Stomach smooth muscle (tissue), 2 donors: ENCODE measurements around the gene PARP11.

Experiments used
- H3K27ac ChIP-seq: one replicate; pipeline ENCODE4 v1.7.0; 2013; ENCODE audit warnings: mild to moderate bottlenecking, low read length, inconsistent platforms
- H3K27me3 ChIP-seq, 2 donors: one replicate each; pipeline ENCODE4 v1.7.0; 2013; ENCODE audit warnings: low read length in 2 of 2; ENCODE audit not compliant: insufficient read depth in 2 of 2, control insufficient read depth in 1 of 2
- H3K36me3 ChIP-seq, 2 donors: one replicate each; pipeline ENCODE4 v1.7.0; 2013; ENCODE audit warnings: low read length in 2 of 2; ENCODE audit not compliant: control insufficient read depth in 2 of 2, insufficient read depth in 2 of 2
- H3K4me1 ChIP-seq: one replicate; pipeline ENCODE4 v1.7.0; 2013; ENCODE audit warnings: low read length; ENCODE audit not compliant: control insufficient read depth, insufficient read depth
- H3K4me3 ChIP-seq, 2 donors: one replicate each; pipeline ENCODE4 v1.7.0; 2013; ENCODE audit warnings: low read length in 2 of 2
- H3K9ac ChIP-seq, 2 donors: one replicate each; pipeline ENCODE4 v1.7.0; 2013; ENCODE audit warnings: low read length in 2 of 2, mild to moderate bottlenecking in 1 of 2
- H3K9me3 ChIP-seq, 2 donors: one replicate each; pipeline ENCODE4 v1.7.0; 2013; ENCODE audit warnings: low read length in 2 of 2; ENCODE audit not compliant: control insufficient read depth in 2 of 2
- donor health status: healthy.
- donor health status: Pancreatic carcinoma.

Gene PARP11

DNA sequence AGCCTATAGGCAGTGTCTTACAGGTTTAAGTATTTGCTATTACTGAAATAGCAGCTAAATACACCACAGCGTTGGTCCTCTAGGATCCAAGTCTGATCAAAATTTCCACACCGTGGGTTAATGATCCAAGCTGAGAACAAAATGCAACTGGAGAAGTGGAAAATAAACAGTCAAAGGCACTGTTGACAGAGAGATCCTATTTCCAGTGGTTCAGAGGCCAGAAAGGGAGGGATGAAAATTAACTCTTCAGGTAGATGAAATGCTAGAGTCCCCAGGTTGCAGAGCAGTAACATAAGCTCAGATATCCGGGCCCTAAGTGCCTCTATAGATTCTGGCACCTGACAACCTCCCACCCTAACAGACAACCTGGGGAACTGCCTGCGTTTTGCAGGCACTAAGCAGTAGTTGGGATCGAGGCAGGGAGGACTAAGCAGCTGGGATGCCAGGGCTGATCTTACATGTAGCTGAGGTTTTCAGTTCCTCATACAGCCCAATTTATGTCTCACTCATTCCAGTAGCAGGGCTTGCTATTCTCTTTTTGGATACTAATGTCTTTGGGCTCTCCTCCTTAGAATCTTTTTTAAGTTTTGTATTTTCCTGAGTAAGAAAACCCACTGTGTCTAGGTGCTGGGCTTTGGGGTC is 77.6 kb downstream of the PARP11 start:
- Histone ChIP-seq H3K27me3 (no peaks in the 10 kb centered on the region), H3K4me1 (no peaks in the 10 kb centered on the region), H3K9ac (no peak overlapping the region), H3K36me3 (no peaks in the 10 kb centered on the region), H3K9me3 (no peaks in the 10 kb centered on the region), H3K4me3 (no peak overlapping the region), H3K27ac (no peak overlapping the region)

DNA sequence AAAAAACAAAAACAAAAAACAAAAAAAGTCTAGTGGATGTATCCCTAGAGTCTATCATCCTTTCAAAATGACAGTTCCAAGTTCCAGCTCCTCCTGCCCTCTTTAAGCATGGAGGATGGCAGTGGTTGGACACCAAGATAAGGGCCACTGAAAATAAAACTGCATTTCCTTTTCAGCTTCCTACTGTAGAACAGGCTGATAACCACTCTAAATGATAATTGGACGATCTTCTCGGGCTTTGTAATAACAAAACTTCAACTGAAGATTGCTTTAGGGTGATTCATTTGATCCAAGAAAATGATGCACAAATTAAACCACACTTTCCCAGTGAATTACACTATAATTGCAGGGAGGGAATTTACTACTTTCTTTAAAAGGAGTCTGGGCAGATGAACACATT is 78.1 kb downstream of the PARP11 start:
- no peaks in the 10 kb centered on the region for H3K27me3 ChIP-seq
- H3K4me1 ChIP-seq = no peaks in the 10 kb centered on the region
- H3K9me3 ChIP-seq = no peaks in the 10 kb centered on the region
- no peak overlapping the region for H3K27ac ChIP-seq
- no peaks in the 10 kb centered on the region for H3K36me3 ChIP-seq
- H3K9ac ChIP-seq = no peak overlapping the region
- H3K4me3 ChIP-seq = no peak overlapping the region

DNA sequence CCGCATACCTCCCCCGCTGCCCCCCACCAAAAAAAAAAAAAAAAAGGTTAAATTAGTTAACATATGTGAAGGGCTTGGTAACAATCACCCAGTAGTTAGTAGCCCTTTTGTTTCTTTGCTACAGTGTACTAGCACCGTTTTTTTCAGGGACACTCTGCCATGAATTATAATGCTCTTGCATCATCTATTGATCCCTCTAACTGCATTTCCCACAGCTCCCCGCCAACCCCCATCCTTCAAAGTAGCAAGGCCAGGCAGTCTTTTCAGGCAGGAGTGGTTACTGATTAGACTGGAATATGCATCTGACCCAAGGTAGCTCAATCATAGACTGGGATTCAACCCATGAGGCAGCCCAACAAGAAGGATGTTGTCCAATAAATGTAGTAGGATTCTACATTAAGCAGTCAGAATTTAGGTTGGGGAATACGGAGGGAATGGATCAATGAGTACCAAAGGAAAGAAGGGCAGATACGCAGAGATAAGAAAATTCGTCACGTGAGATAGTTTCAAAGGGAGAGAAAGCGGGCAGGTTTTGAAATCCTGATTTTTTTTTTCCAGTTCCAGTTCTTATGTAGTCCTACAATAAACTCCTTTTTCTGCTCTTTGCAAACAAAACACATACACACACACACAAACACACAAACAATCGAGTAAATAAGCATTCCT is 80.4 kb downstream of the PARP11 start:
- Histone ChIP-seq H3K4me3 (no peak overlapping the region), H3K4me1 (no peaks in the 10 kb centered on the region), H3K27me3 (no peaks in the 10 kb centered on the region), H3K9ac (no peak overlapping the region), H3K27ac (no peak overlapping the region), H3K36me3 (no peaks in the 10 kb centered on the region), H3K9me3 (no peaks in the 10 kb centered on the region)

DNA sequence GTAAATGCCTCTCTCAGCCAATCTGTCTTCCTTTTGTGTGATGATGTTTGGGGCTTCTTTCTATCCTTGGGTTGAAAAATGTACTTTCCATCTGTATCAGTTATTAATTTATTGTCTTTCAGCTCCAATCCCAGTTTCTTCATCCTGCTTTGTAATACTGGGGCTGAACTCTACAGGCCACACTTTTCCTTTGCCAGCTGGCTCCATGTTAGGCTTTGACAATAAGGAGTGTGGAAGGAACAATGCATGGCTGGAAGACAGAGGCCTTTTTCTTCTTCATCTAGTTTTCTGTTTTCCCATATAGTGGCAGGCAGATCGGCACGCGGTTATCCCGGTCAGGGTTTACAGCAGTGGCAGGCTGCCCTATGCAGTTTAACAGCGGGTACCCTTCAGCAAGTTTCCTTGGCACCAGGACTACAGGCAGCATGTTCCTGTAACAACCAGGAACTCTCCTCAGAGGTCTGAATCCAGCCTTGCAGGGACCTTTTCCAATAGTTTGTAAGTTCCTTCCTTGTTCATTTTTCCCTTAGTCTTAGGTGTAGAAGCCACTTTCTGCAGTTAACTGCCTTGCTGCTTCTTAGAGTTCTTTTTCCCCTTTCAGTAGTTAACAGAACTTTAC is 81.8 kb downstream of the PARP11 start:
- Histone ChIP-seq H3K4me1 (no peaks in the 10 kb centered on the region), H3K36me3 (no peaks in the 10 kb centered on the region), H3K27ac (no peak overlapping the region), H3K9me3 (no peaks in the 10 kb centered on the region), H3K27me3 (no peaks in the 10 kb centered on the region), H3K4me3 (no peak overlapping the region), H3K9ac (no peak overlapping the region)

DNA sequence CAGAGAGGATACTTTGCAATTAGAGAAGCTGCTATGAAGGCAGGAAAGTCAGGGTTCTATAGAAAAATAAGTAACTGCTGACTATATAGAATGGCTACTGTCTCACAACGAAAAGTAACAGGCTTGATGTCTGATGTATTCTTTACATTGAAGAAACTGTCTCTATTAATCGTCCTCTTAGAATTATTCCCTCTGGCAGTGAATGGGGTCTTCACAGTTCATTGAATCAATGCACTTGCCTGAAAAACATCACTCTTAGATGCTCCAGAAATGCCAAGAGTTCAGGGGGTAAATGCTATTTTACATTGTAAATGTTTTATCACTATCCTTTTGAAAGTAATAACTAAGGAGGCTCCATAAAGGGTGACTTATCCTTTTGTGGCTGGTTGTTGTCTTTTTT is 82.6 kb downstream of the PARP11 start:
- H3K9ac ChIP-seq = no peak overlapping the region

DNA sequence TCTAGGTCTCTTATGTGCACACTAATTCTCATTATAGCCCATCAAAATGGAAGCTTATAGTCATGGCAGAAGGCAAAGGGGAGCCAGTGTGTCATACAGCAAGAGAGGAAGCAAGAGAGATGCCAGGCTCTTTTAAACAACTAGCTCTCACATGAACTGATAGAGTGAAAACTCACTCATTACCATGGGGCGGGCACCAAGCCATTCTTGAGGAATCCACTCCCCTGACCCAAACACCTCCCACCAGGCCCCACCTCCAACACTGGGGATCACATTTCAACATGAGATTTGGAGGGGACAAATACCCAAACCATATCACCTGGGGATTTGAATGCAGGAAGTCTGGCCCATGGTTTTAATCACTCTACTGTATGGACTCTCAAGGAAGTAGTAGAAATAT is 83.4 kb downstream of the PARP11 start:
- H3K36me3 ChIP-seq = no peaks in the 10 kb centered on the region
- no peaks in the 10 kb centered on the region for H3K27me3 ChIP-seq
- no peak overlapping the region for H3K4me3 ChIP-seq
- H3K27ac ChIP-seq = no peak overlapping the region
- H3K4me1 ChIP-seq = no peaks in the 10 kb centered on the region
- H3K9ac ChIP-seq = no peak overlapping the region
- no peaks in the 10 kb centered on the region for H3K9me3 ChIP-seq

More for the DNA sequence above, 82.6 kb downstream of the PARP11 start:
- Histone ChIP-seq H3K36me3 (no peaks in the 10 kb centered on the region), H3K27me3 (no peaks in the 10 kb centered on the region), H3K4me3 (no peak overlapping the region), H3K9me3 (no peaks in the 10 kb centered on the region), H3K27ac (no peak overlapping the region), H3K4me1 (no peaks in the 10 kb centered on the region)

DNA sequence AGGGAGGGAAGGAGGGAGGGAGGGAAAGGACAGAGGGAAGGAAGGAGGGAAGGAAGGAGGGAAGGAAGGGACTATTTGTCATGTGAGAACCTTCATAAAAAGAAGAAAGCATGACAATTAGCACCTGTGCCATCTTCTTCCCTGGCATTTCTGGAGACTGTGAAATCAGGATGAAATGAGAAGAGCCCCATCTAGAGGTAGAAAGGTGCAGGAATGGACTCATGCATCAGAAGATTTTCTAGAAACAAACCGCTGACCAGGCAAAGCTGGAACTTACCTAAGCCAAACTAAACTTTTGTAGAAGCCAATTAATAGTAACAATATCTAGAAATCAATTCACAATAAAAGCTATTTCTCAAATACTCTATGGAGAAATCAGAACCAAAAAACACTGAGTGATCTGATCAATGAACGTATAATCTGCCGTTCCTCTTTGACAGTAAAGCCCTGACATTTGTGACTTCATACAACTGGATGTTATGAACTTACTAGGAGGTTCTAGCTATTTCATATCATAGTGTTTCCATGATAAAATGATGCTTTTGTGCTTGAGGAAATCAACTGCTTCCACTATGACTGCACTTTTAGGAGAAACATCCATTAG is 95.9 kb downstream of the PARP11 start:
- no peaks in the 10 kb centered on the region for H3K9me3 ChIP-seq
- H3K27me3 ChIP-seq = no peaks in the 10 kb centered on the region
- H3K27ac ChIP-seq = no peak overlapping the region
- no peaks in the 10 kb centered on the region for H3K4me1 ChIP-seq
- H3K36me3 ChIP-seq = no peaks in the 10 kb centered on the region
- H3K9ac ChIP-seq = no peak overlapping the region
- H3K4me3 ChIP-seq = no peak overlapping the region

DNA sequence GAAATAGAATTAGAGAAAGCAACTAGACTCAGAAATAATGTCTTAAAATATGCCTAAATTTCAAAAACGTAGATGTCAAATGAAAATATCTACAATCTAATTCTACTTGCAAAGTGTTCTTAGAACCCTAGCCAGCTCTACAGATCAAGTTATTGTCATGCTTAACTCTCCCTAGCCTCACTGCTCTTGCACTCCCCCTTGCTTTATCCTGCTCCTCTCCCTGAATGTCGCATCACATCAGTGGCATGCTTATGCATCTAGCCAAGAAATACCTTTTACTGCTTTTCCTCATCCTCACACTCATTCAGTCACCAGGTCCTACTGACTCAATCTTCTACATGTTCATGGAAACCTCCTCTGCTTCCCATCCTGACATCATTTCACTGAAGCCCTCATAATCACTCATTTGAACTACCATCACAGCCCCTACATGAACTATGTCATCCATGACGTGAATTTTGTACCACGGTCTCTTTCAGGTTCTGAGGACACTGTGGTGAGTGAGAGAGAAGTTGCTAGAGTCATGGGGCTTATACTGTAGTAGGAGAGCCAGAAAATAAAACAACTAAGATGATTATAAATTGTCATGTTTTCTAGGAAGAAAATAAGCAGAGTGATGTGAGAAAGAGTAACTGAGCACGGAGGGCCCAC is 97.7 kb downstream of the PARP11 start:
- H3K4me3 ChIP-seq = no peak overlapping the region

DNA sequence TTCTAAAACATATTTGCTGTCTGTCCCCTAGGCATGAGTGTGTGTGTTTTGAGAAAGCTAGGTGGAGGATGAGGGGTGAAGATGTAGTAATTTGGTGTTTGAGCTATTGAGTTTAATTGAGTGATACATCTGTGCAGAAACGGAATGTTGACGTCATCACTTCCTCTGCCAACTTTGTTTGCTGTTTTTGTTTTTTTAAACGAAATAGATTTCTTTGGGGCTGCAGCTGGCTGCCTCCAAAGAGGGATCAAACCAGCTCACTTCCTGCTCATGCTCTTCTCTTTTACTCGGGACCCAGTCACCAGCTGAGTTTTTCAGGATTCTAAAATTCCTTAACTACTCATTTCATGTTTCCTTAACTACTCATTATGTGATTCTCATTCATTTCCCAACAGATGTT is 100.8 kb downstream of the PARP11 start:
- no peak overlapping the region for H3K4me3 ChIP-seq
- H3K36me3 ChIP-seq = no peaks in the 10 kb centered on the region

More for the DNA sequence above, 97.7 kb downstream of the PARP11 start:
- Histone ChIP-seq H3K9ac (no peak overlapping the region), H3K9me3 (no peaks in the 10 kb centered on the region), H3K36me3 (no peaks in the 10 kb centered on the region), H3K4me1 (no peaks in the 10 kb centered on the region), H3K27me3 (no peaks in the 10 kb centered on the region), H3K27ac (no peak overlapping the region)

DNA sequence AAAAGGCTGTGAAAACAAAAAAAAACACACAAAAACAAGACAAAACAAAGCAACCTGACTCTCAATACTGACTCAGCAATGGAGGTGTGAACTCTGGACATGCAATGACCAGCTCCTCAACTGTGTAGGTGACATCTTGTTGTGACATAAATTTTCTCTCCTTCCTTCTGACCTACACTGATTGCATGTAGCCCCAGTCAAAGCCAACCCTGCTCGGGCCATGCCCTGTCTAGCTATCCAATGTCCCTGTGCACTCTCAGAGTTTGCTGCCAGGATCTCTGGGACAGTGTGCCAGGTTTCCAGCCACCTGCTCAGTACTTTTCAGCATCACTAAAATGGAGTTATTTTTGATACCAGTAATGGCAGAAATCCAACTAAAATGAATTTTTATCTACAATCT is 101.3 kb downstream of the PARP11 start:
- H3K27me3 ChIP-seq = no peaks in the 10 kb centered on the region
- no peaks in the 10 kb centered on the region for H3K36me3 ChIP-seq
- no peak overlapping the region for H3K27ac ChIP-seq

More for the DNA sequence above, 100.8 kb downstream of the PARP11 start:
- no peak overlapping the region for H3K27ac ChIP-seq
- no peaks in the 10 kb centered on the region for H3K4me1 ChIP-seq
- no peak overlapping the region for H3K9ac ChIP-seq
- no peaks in the 10 kb centered on the region for H3K27me3 ChIP-seq
- no peaks in the 10 kb centered on the region for H3K9me3 ChIP-seq

More for the DNA sequence above, 101.3 kb downstream of the PARP11 start:
- Histone ChIP-seq H3K9ac (no peak overlapping the region), H3K4me3 (no peak overlapping the region), H3K4me1 (no peaks in the 10 kb centered on the region), H3K9me3 (no peaks in the 10 kb centered on the region)
